ENCODE measurements around the gene MYF5.
"Not testable (repeated sequence)": the region's sequence is repeated elsewhere in the genome, so short reads cannot be mapped to it uniquely, and the experiment has no call there.

GRCh38 chr12:80676042-80676636 lies 40.6 kb upstream of the MYF5 start:
- not testable (repeated sequence) for TF ChIP-seq SP2, PRDM10, GFI1B (tag by site-specific recombination; IDR thresholded peaks at IDR 0.05)
